ENCODE measurements around the gene NME5. TPM values are rescaled to one million over a fixed set of nuclear protein-coding genes. Genes with fewer than 3 reads are reported as not detected.

The NME5 gene
- total RNA-seq, 4 donors from 2014 or later = 1.1 to 1.7 TPM; not detected in 2

- Histone ChIP-seq H3K9me3 (no peaks in the 10 kb centered on the region), H3K36me3 (no peaks in the 10 kb centered on the region), H3K4me1 (no peaks in the 10 kb centered on the region), H3K27me3 (no peaks in the 10 kb centered on the region), H3K27ac (no peak overlapping the region), H3K4me3 (no peak overlapping the region)
- no peak for DNase-seq (ENCODE audit: low spot score in 2 of 2)
- 18% methylated on average over 3 of the region's 3 CpGs for WGBS
- no peak for TF ChIP-seq POLR2AphosphoS5 (IDR thresholded peaks at IDR 0.05)
- TF ChIP-seq POLR2A (IDR thresholded peaks at IDR 0.05) = no peak
- no peak for TF ChIP-seq CTCF (IDR thresholded peaks at IDR 0.05)
- no peak for TF ChIP-seq EP300 (IDR thresholded peaks at IDR 0.05)
Observed at GRCh38 chr5:138103319-138103637, 36.0 kb downstream of the NME5 start.

GRCh38 chr5:138102454-138103318, 36.5 kb downstream of the NME5 start:
- TF ChIP-seq POLR2AphosphoS5 (IDR thresholded peaks at IDR 0.05) = no peak
- no peak for TF ChIP-seq CTCF (IDR thresholded peaks at IDR 0.05)
- TF ChIP-seq POLR2A (IDR thresholded peaks at IDR 0.05) = no peak
- TF ChIP-seq EP300 (IDR thresholded peaks at IDR 0.05) = no peak
- no peaks in the 10 kb centered on the region for H3K27me3 ChIP-seq
- DNase-seq (ENCODE audit: low spot score in 2 of 2) = no peak
- H3K27ac ChIP-seq = no peak overlapping the region
- H3K36me3 ChIP-seq = no peaks in the 10 kb centered on the region
- no peak overlapping the region for H3K4me3 ChIP-seq
- no peaks in the 10 kb centered on the region for H3K4me1 ChIP-seq
- WGBS = 52% methylated on average over 7 of the region's 7 CpGs
- no peaks in the 10 kb centered on the region for H3K9me3 ChIP-seq

GRCh38 chr5:138096997-138097828, 42.0 kb downstream of the NME5 start:
- Histone ChIP-seq H3K27ac (no peak overlapping the region), H3K4me3 (no peak overlapping the region), H3K27me3 (no peaks in the 10 kb centered on the region), H3K9me3 (no peaks in the 10 kb centered on the region), H3K36me3 (no peaks in the 10 kb centered on the region), H3K4me1 (no peaks in the 10 kb centered on the region)
- no peak for TF ChIP-seq POLR2AphosphoS5 (IDR thresholded peaks at IDR 0.05)
- no peak for TF ChIP-seq CTCF (IDR thresholded peaks at IDR 0.05)
- no peak for TF ChIP-seq EP300 (IDR thresholded peaks at IDR 0.05)
- no peak for TF ChIP-seq POLR2A (IDR thresholded peaks at IDR 0.05)
- no peak for DNase-seq (ENCODE audit: low spot score in 2 of 2)
- WGBS = 93% methylated on average over 11 of the region's 11 CpGs

- TF ChIP-seq POLR2AphosphoS5 (IDR thresholded peaks at IDR 0.05) (no peak), CTCF (IDR thresholded peaks at IDR 0.05) (no peak), POLR2A (IDR thresholded peaks at IDR 0.05) (no peak), EP300 (IDR thresholded peaks at IDR 0.05) (no peak)
- 75% methylated on average over 2 of the region's 2 CpGs for WGBS
- Histone ChIP-seq H3K4me3 (no peak overlapping the region), H3K27me3 (no peaks in the 10 kb centered on the region), H3K27ac (no peak overlapping the region), H3K36me3 (no peaks in the 10 kb centered on the region), H3K4me1 (no peaks in the 10 kb centered on the region), H3K9me3 (no peaks in the 10 kb centered on the region)
- DNase-seq (ENCODE audit: low spot score in 2 of 2) = no peak
Observed at GRCh38 chr5:138096363-138096762, 42.9 kb downstream of the NME5 start.
